ENCODE results near the gene SETD9. TPM values are rescaled to one million over a fixed set of nuclear protein-coding genes. Genes with fewer than 3 reads are reported as not detected.

The SETD9 gene, protein sequence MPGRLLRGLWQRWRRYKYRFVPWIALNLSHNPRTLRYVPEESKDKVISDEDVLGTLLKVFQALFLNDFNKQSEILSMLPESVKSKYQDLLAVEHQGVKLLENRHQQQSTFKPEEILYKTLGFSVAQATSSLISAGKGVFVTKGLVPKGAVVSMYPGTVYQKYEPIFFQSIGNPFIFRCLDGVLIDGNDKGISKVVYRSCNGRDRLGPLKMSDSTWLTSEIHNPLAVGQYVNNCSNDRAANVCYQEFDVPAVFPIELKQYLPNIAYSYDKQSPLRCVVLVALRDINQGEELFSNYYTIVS
- total RNA-seq, result 10.4 and 11.2 TPM in 2 replicates

DNA sequence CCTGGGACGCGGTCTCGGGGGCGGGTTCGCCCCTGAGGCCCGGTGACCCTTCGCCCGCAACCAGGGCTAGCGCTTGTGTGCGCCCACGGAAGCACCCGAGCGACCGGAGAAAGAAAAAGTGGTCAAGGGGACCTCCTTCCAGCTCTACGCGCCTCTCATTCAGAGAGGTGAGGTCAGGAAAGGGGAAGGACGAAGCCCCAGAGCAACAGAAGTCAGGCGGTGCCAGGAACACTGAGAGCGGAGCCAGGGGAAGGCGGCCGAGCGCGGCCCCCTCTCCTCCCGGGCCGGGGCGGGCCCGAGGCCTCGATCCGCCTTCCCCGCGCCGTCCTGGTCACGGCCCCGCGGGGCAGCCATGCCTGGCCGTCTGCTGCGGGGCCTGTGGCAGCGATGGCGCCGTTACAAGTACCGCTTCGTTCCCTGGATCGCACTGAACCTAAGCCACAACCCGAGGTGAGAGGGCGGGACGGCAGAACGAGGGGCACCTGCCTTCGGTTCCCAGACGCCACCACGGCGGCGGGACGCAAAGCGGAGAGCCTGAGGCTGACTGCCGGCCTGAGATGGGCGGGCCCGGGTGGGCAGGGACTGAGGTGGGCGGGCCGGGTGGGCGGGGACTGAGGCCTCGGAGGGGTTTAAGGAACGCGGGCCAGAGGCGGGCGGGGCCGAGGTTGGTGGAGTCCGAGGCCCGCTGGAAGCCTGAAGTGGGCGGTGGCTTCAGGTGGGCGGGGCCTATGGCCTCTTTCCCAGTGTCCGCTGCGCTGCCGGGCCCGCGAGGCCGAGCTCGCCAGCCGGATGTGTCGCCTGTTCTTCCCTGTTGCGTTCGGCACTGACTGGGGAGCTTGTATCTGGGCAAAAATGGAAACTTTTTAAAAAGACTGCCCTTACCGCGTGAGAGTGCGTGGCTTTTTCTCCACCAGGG lies at the start of gene SETD9:
Gene SETD9 (plus strand): TSS at position 303 of the 916 bp plus-strand sequence. CDS start 50 bp downstream, at position 353.

GRCh38 chr5:56951946-56952691 lies 42.7 kb downstream of the SETD9 start, which contains the start of gene MIER3:
Gene MIER3 (minus strand): TSS chr5:56952123. CDS start chr5:56952102, 21 bp downstream.

Other genes with a start within 250 kb of the SETD9 start
- gene MAP3K1, start 94.0 kb upstream of the SETD9 start, total RNA-seq, result 4.2 and 5.7 TPM in 2 replicates
- gene MIER3, start 42.5 kb downstream of the SETD9 start, total RNA-seq, result 31.8 and 34.5 TPM in 2 replicates

All from cardiac ventricle fibroblast (primary cell).